Gastrocnemius medialis (tissue), 4 donors: ENCODE results near the gene SPRED2.

Experiments
- CTCF ChIP-seq, 5 experiments: fragments of 450-650 bp in 3 of 5; fragments of 200-600 bp in 2 of 5; sonication (generic) in 2 of 5; IDR thresholded peaks in 4 of 5; conservative IDR thresholded peaks in 1 of 5; 1 replicate in 4 of 5; 2 replicates in 1 of 5; pipeline ENCODE4 v1.5.1; 2016 to 2019; ENCODE audit warnings: antibody characterized with exemption in 5 of 5, mild to moderate bottlenecking in 3 of 5, moderate library complexity in 3 of 5
- POLR2A ChIP-seq, 2 donors: fragments of 450-650 bp; IDR thresholded peaks; one replicate each; pipeline ENCODE4 v1.6.1; 2017; ENCODE audit warnings: antibody characterized with exemption in 2 of 2, mild to moderate bottlenecking in 2 of 2, moderate library complexity in 2 of 2

GRCh38 chr2:65311049-65311448 is 121.3 kb downstream of the SPRED2 start:
- TF ChIP-seq POLR2A (IDR thresholded peaks at IDR 0.05) (no peak), CTCF (IDR thresholded peaks at IDR 0.05 in 4 of 5, conservative IDR thresholded peaks at IDR 0.05 in 1 of 5) (no peak)
